ENCODE results near the gene BAZ2B. TPM values are rescaled to one million over a fixed set of nuclear protein-coding genes. Genes with fewer than 3 reads are reported as not detected.
"Not testable (repeated sequence)": the region's sequence is repeated elsewhere in the genome, so short reads cannot be mapped to it uniquely, and the experiment has no call there.

The BAZ2B gene
- total and polyA plus RNA-seq, 8 donors, result 60.0 to 142 (median 101) TPM

GRCh38 chr2:159402790-159403189 is 213.6 kb downstream of the BAZ2B start:
- no peak overlapping the region for H3K27ac ChIP-seq
- H3K27me3 ChIP-seq, result no peaks in the 10 kb centered on the region
- intact Hi-C loops (cut with DNase I), result no loop called here
- no peak overlapping the region for H3K4me3 ChIP-seq
- TF ChIP-seq, protein P1, sequence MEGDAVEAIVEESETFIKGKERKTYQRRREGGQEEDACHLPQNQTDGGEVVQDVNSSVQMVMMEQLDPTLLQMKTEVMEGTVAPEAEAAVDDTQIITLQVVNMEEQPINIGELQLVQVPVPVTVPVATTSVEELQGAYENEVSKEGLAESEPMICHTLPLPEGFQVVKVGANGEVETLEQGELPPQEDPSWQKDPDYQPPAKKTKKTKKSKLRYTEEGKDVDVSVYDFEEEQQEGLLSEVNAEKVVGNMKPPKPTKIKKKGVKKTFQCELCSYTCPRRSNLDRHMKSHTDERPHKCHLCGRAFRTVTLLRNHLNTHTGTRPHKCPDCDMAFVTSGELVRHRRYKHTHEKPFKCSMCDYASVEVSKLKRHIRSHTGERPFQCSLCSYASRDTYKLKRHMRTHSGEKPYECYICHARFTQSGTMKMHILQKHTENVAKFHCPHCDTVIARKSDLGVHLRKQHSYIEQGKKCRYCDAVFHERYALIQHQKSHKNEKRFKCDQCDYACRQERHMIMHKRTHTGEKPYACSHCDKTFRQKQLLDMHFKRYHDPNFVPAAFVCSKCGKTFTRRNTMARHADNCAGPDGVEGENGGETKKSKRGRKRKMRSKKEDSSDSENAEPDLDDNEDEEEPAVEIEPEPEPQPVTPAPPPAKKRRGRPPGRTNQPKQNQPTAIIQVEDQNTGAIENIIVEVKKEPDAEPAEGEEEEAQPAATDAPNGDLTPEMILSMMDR (IDR thresholded peaks at IDR 0.05), result no peak
- H3K4me1 ChIP-seq, result no peaks in the 10 kb centered on the region
- ATAC-seq (no peak), DNase-seq (no peak)
- H3K36me3 ChIP-seq, result peaks cover 0 to 46% of the 10 kb centered on the region in 2 donors
- no peaks in the 10 kb centered on the region for H3K9me3 ChIP-seq

GRCh38 chr2:159402160-159402559 is 214.2 kb downstream of the BAZ2B start:
- H3K4me3 ChIP-seq; ATAC-seq; H3K27me3 ChIP-seq; H3K27ac ChIP-seq; H3K4me1 ChIP-seq; H3K9me3 ChIP-seq; DNase-seq; intact Hi-C loops (cut with DNase I): not testable (repeated sequence)
- H3K36me3 ChIP-seq, result peaks cover 0 to 44% of the 10 kb centered on the region in 2 donors

GRCh38 chr2:159399716-159400415 is 216.5 kb downstream of the BAZ2B start:
- Histone ChIP-seq H3K4me1 (no peaks in the 10 kb centered on the region), H3K27ac (no peak overlapping the region), H3K9me3 (no peaks in the 10 kb centered on the region), H3K27me3 (no peaks in the 10 kb centered on the region), H3K36me3 (peaks cover 0 to 35% of the 10 kb centered on the region in 2 donors), H3K4me3 (no peak overlapping the region)
- peak in 1 of 4 donors; percentile 13 for DNase-seq
- TF ChIP-seq, protein P1 (IDR thresholded peaks at IDR 0.05), result no peak
- intact Hi-C loops (cut with DNase I), result no loop called here
- no peak for ATAC-seq

- intact Hi-C loops (cut with DNase I), result no loop called here
- H3K4me1 ChIP-seq, result no peaks in the 10 kb centered on the region
Measured at GRCh38 chr2:159396799-159397198, 219.5 kb downstream of the BAZ2B start.

GRCh38 chr2:159382447-159383028 is 233.8 kb downstream of the BAZ2B start:
- Histone ChIP-seq H3K4me3 (no peak overlapping the region), H3K27me3 (no peaks in the 10 kb centered on the region), H3K27ac (no peak overlapping the region), H3K4me1 (no peaks in the 10 kb centered on the region), H3K36me3 (peaks cover 0 to 52% of the 10 kb centered on the region in 2 donors), H3K9me3 (no peaks in the 10 kb centered on the region)
- intact Hi-C loops (cut with DNase I), result no loop called here
- DNase-seq, result no peak
- TF ChIP-seq, protein P1 (IDR thresholded peaks at IDR 0.05), result no peak
- no peak for ATAC-seq

More at GRCh38 chr2:159396799-159397198, 219.5 kb downstream of the BAZ2B start:
- no peaks in the 10 kb centered on the region for H3K27me3 ChIP-seq
- H3K4me3 ChIP-seq, result no peak overlapping the region
- no peaks in the 10 kb centered on the region for H3K9me3 ChIP-seq
- ATAC-seq (no peak), DNase-seq (peak in 1 of 4 donors; percentile 9)
- H3K27ac ChIP-seq, result no peak overlapping the region
- peaks cover 0 to 33% of the 10 kb centered on the region in 2 donors for H3K36me3 ChIP-seq
- TF ChIP-seq, protein P1 (IDR thresholded peaks at IDR 0.05), result no peak

Data from left lung (tissue), 10 donors.